Keratinocyte (primary cell): ENCODE measurements around the gene RPL31. TPM values are rescaled to one million over a fixed set of nuclear protein-coding genes. Genes with fewer than 3 reads are reported as not detected.

Experiments
- DNase-seq: peaks from one replicate; pipeline ENCODE4 v3.0.0-alpha.2; 2011; ENCODE audit warnings: low read depth, missing footprints, low spot score
- FAIRE-seq: peaks from 2 replicates; lab custom pipeline; 2011; peaks lifted over from hg19 to GRCh38; lab: Jason Lieb, UNC
- H2AFZ ChIP-seq: 2 replicates; pipeline ENCODE4 v1.6.0; 2012; ENCODE audit warnings: low read length, control low read depth, inconsistent platforms; ENCODE audit not compliant: control insufficient read depth
- H3K27ac ChIP-seq: 2 replicates; pipeline ENCODE4 v1.5.1; 2011; ENCODE audit warnings: low read length; ENCODE audit not compliant: control insufficient read depth, insufficient read depth
- H3K27me3 ChIP-seq: 3 replicates; pipeline ENCODE4 v1.6.0; 2011; ENCODE audit warnings: low read length; ENCODE audit not compliant: control insufficient read depth, insufficient read depth; ENCODE audit errors: extremely low read depth
- H3K36me3 ChIP-seq, 2 experiments: 2 replicates in 1 of 2; 3 replicates in 1 of 2; pipeline ENCODE4 v1.5.1; 2011; ENCODE audit warnings: low read length in 2 of 2, mild to moderate bottlenecking in 1 of 2; ENCODE audit not compliant: control insufficient read depth in 2 of 2, insufficient read depth in 2 of 2; ENCODE audit errors: extremely low read depth in 1 of 2
- H3K4me1 ChIP-seq: 3 replicates; pipeline ENCODE4 v1.5.1; 2011; ENCODE audit warnings: low read length; ENCODE audit not compliant: control insufficient read depth, insufficient read depth; ENCODE audit errors: extremely low read depth
- H3K4me2 ChIP-seq: 3 replicates; pipeline ENCODE4 v1.6.0; 2011; ENCODE audit warnings: low read depth, low read length; ENCODE audit not compliant: control insufficient read depth, insufficient read depth; ENCODE audit errors: extremely low read depth
- H3K4me3 ChIP-seq, 3 experiments: fragments of 200-600 bp in 1 of 3; sonication (generic) in 1 of 3; 2 replicates in 2 of 3; 3 replicates in 1 of 3; pipeline ENCODE4 v1.5.1; 2011 to 2016; ENCODE audit warnings: low read length in 3 of 3, mild to moderate bottlenecking in 3 of 3, control low read depth in 2 of 3, inconsistent platforms in 1 of 3, low read depth in 1 of 3, mixed read lengths in 1 of 3, mixed run types in 1 of 3, moderate library complexity in 1 of 3; ENCODE audit not compliant: control insufficient read depth in 2 of 3, insufficient read depth in 2 of 3; ENCODE audit errors: extremely low read depth in 1 of 3
- H3K79me2 ChIP-seq: 2 replicates; pipeline ENCODE4 v1.6.0; 2012; ENCODE audit warnings: low read length; ENCODE audit not compliant: control insufficient read depth, insufficient read depth
- H3K9ac ChIP-seq: 3 replicates; pipeline ENCODE4 v1.6.0; 2011; ENCODE audit warnings: low read length; ENCODE audit not compliant: control insufficient read depth, insufficient read depth; ENCODE audit errors: extremely low read depth
- H3K9me1 ChIP-seq: 3 replicates; pipeline ENCODE4 v1.6.0; 2011; ENCODE audit warnings: low read length; ENCODE audit not compliant: control insufficient read depth, insufficient read depth; ENCODE audit errors: extremely low read depth
- H3K9me3 ChIP-seq: 2 replicates; pipeline ENCODE4 v1.5.1; 2012; ENCODE audit warnings: low read depth, low read length; ENCODE audit not compliant: control insufficient read depth
- H4K20me1 ChIP-seq: 3 replicates; pipeline ENCODE4 v1.6.0; 2011; ENCODE audit warnings: low read length; ENCODE audit not compliant: control insufficient read depth, insufficient read depth; ENCODE audit errors: extremely low read depth
- EZH2 ChIP-seq: IDR thresholded peaks from one replicate; pipeline ENCODE4 v1.6.1; 2012; ENCODE audit warnings: inconsistent platforms, mild to moderate bottlenecking, low read length, moderate library complexity
- dilution Hi-C: fragments of 300-500 bp; cut with MboI; formaldehyde crosslinking; loops from one replicate; pipeline ENCODE4 v1.7.0; 2020; ENCODE audit warnings: low sequenced_read_pairs; ENCODE audit not compliant: extremely low pct_ligation_motif_present
- polyA plus RNA-seq, 5 experiments: library from polyadenylated mRNA; depleted of rRNA in 3 of 5; stranded (reverse) in 3 of 5; stranded (forward) in 1 of 5; unstranded in 1 of 5; fragments of >200 nt; gene quantifications; 1 replicate in 1 of 5; 2 replicates in 3 of 5; 3 replicates in 1 of 5; pipeline versions ENCODE4 v1.2.1 to v1.2.3, GENCODE V29; 2011 to 2012; ENCODE audit warnings: missing spikeins in 2 of 5, low read depth in 1 of 5, low replicate concordance in 1 of 5
- TF ChIP-seq, protein P1 (sequence below), 3 experiments: IDR thresholded peaks in 1 of 3; conservative IDR thresholded peaks in 1 of 3; optimal IDR thresholded peaks in 1 of 3; 2 replicates in 2 of 3; 3 replicates in 1 of 3; pipeline versions ENCODE3 to v1.5.1; 2011; ENCODE audit warnings: low read length in 3 of 3, mild to moderate bottlenecking in 3 of 3, moderate library complexity in 2 of 3, control low read depth in 1 of 3, inconsistent platforms in 1 of 3; ENCODE audit not compliant: insufficient read depth in 2 of 3; ENCODE audit errors: extremely low read depth in 1 of 3

Gene RPL31
- polyA plus RNA-seq, 1 donor (not counting 4 experiments of a cell fraction or from before 2014, with no cell fraction given) = 2,795 TPM

DNA sequence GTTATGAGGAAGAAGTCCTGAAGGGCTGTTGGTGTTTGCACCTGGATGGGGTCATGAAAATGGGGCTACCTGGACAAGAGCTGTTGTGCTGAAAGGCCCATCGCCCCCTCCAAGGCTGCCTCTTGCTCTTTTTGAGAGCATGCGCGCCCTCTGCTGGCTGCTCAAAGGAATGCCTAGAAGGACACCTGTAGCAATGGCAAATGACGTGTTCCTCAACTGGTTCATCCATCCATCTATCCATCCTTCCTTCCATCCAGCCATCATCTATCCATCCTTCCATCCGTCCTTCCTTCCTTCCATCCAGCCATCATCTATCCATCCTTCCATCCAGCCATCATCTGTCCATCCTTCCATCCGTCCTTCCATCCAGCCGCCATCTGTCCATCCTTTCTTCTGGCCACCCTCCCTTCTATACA lies 17.2 kb upstream of the RPL31 start:
- FAIRE-seq (peak; percentile 79), DNase-seq (no peak)
- Histone ChIP-seq H3K79me2 (no peaks in the 10 kb centered on the region), H3K9ac (no peak overlapping the region), H3K9me3 (no peaks in the 10 kb centered on the region), H3K27me3 (no peaks in the 10 kb centered on the region), H3K4me3 (no peak overlapping the region), H3K4me2 (no peak overlapping the region), H3K9me1 (no peaks in the 10 kb centered on the region), H3K36me3 (peaks cover 2 to 37% of the 10 kb centered on the region in 2 experiments), H3K27ac (no peak overlapping the region), H3K4me1 (no peaks in the 10 kb centered on the region), H2AFZ (no peak overlapping the region), H4K20me1 (no peaks in the 10 kb centered on the region)
- dilution Hi-C loops = no loop called here
- TF ChIP-seq, protein P1, sequence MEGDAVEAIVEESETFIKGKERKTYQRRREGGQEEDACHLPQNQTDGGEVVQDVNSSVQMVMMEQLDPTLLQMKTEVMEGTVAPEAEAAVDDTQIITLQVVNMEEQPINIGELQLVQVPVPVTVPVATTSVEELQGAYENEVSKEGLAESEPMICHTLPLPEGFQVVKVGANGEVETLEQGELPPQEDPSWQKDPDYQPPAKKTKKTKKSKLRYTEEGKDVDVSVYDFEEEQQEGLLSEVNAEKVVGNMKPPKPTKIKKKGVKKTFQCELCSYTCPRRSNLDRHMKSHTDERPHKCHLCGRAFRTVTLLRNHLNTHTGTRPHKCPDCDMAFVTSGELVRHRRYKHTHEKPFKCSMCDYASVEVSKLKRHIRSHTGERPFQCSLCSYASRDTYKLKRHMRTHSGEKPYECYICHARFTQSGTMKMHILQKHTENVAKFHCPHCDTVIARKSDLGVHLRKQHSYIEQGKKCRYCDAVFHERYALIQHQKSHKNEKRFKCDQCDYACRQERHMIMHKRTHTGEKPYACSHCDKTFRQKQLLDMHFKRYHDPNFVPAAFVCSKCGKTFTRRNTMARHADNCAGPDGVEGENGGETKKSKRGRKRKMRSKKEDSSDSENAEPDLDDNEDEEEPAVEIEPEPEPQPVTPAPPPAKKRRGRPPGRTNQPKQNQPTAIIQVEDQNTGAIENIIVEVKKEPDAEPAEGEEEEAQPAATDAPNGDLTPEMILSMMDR (optimal IDR thresholded peaks at IDR 0.05 in 1 of 3, IDR thresholded peaks at IDR 0.05 in 1 of 3, conservative IDR thresholded peaks at IDR 0.05 in 1 of 3; ENCODE audit: extremely low read depth in 1 of 3, insufficient read depth in 2 of 3, low read length in 3 of 3) = peak; percentile 91 to 95 (median 91)
- no peak for TF ChIP-seq EZH2

DNA sequence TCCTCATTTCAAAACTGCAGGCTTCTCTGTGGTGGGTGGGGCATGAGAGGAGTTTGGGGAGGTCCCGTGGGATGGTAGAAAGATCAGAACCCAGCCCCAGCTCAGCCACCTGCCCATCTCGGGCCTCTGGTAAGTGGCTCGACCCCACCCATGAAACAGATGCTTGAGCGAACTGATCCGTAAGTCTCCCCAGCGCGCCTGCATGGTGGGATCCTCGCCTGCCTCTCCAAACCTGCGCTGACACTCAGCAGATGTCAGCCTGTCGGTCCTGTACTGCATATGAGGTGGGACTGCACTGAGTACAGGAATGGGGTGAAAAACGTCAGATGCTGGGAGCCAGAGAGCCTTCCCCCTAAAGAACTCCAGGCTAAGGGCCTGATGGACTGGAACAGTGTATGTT lies 15.9 kb upstream of the RPL31 start:
- no peak overlapping the region for H2AFZ ChIP-seq
- no peak overlapping the region for H3K9ac ChIP-seq
- H4K20me1 ChIP-seq = no peaks in the 10 kb centered on the region
- H3K4me2 ChIP-seq = no peak overlapping the region
- FAIRE-seq = no peak
- no peaks in the 10 kb centered on the region for H3K4me1 ChIP-seq
- H3K27me3 ChIP-seq = no peaks in the 10 kb centered on the region
- H3K9me1 ChIP-seq = no peaks in the 10 kb centered on the region
- H3K9me3 ChIP-seq = no peaks in the 10 kb centered on the region
- no peaks in the 10 kb centered on the region for H3K79me2 ChIP-seq
- no peak overlapping the region for H3K27ac ChIP-seq
- DNase-seq = no peak
- H3K4me3 ChIP-seq = no peak overlapping the region
- TF ChIP-seq EZH2 = no peak
- TF ChIP-seq, protein P1 (optimal IDR thresholded peaks at IDR 0.05 in 1 of 3, IDR thresholded peaks at IDR 0.05 in 1 of 3, conservative IDR thresholded peaks at IDR 0.05 in 1 of 3; ENCODE audit: extremely low read depth in 1 of 3, insufficient read depth in 2 of 3, low read length in 3 of 3) = no peak
- peaks cover 2 to 42% of the 10 kb centered on the region in 2 experiments for H3K36me3 ChIP-seq
- dilution Hi-C loops = no loop called here
